Loucy (cell line): Measurements from ENCODE around the gene LGR5.

Experiments
- H2AFZ ChIP-seq: fragments of 200-600 bp; sonication (generic); 2 replicates; pipeline ENCODE4 v1.6.0; 2016; ENCODE audit warnings: antibody characterized with exemption, mild to moderate bottlenecking, low read length, moderate library complexity
- H3F3A ChIP-seq: fragments of 200-600 bp; 2 replicates; pipeline ENCODE4 v1.6.0; 2016; ENCODE audit warnings: antibody characterized with exemption, low read depth, mild to moderate bottlenecking
- H3K27me3 ChIP-seq: fragments of 200-600 bp; sonication (generic); 2 replicates; pipeline ENCODE4 v1.6.1; 2014; ENCODE audit warnings: low read length, mild to moderate bottlenecking; ENCODE audit not compliant: insufficient read depth, poor library complexity, severe bottlenecking
- H3K36me3 ChIP-seq: fragments of 200-600 bp; sonication (generic); 2 replicates; pipeline ENCODE4 v1.6.1; 2016; ENCODE audit warnings: low read length; ENCODE audit not compliant: insufficient read depth
- H3K4me1 ChIP-seq: fragments of 200-600 bp; sonication (generic); 2 replicates; pipeline ENCODE4 v1.5.1; 2014; ENCODE audit warnings: low read length, mild to moderate bottlenecking; ENCODE audit not compliant: insufficient read depth, poor library complexity, severe bottlenecking
- H3K4me2 ChIP-seq: fragments of 200-600 bp; sonication (generic); 2 replicates; pipeline ENCODE4 v1.6.0; 2014; ENCODE audit warnings: antibody characterized with exemption, low read length, low read depth, mild to moderate bottlenecking; ENCODE audit not compliant: poor library complexity, severe bottlenecking
- H3K4me3 ChIP-seq: fragments of 200-600 bp; sonication (generic); 2 replicates; pipeline ENCODE4 v1.5.1; 2014; ENCODE audit warnings: low read length, mild to moderate bottlenecking, mixed read lengths; ENCODE audit not compliant: poor library complexity, severe bottlenecking
- H3K79me2 ChIP-seq: fragments of 200-600 bp; sonication (generic); 2 replicates; pipeline ENCODE4 v1.6.1; 2014; ENCODE audit warnings: low read length; ENCODE audit not compliant: insufficient read depth
- H3K9ac ChIP-seq: fragments of 200-600 bp; sonication (generic); 2 replicates; pipeline ENCODE4 v1.6.0; 2014; ENCODE audit warnings: mild to moderate bottlenecking, low read depth, low read length, moderate library complexity; ENCODE audit not compliant: poor library complexity, severe bottlenecking
- H3K9me2 ChIP-seq: fragments of 200-600 bp; sonication (generic); replicated peaks from 2 replicates; pipeline ENCODE4 v1.6.1; 2016; ENCODE audit warnings: low read depth, low read length, mixed read lengths
- H3K9me3 ChIP-seq: fragments of 200-600 bp; sonication (generic); 2 replicates; pipeline ENCODE4 v1.6.1; 2014; ENCODE audit warnings: mild to moderate bottlenecking, antibody characterized with exemption, low read length, low read depth; ENCODE audit not compliant: insufficient read depth
- H4K20me1 ChIP-seq: fragments of 200-600 bp; sonication (generic); 2 replicates; pipeline ENCODE4 v1.6.0; 2014; ENCODE audit warnings: antibody characterized with exemption, low read length, mild to moderate bottlenecking; ENCODE audit not compliant: insufficient read depth, poor library complexity, severe bottlenecking
- CTCF ChIP-seq: fragments of 200-600 bp; sonication (generic); conservative IDR thresholded peaks from 2 replicates; pipeline ENCODE4 v1.5.1; 2014; ENCODE audit warnings: mild to moderate bottlenecking, antibody characterized with exemption, low read length
- EZH2phosphoT487 ChIP-seq: fragments of 200-600 bp; IDR thresholded peaks from 2 replicates; pipeline ENCODE4 v1.6.1; 2018; ENCODE audit warnings: antibody characterized with exemption, mild to moderate bottlenecking, moderate library complexity, borderline replicate concordance

LGR5 gene

GRCh38 chr12:71417181-71417580, 22.4 kb upstream of the LGR5 start:
- no peaks in the 10 kb centered on the region for H3F3A ChIP-seq
- H3K27me3 ChIP-seq: no peaks in the 10 kb centered on the region
- H4K20me1 ChIP-seq: no peaks in the 10 kb centered on the region
- peaks cover 11% of the 10 kb centered on the region; the same call in 1 of the 2 replicates for H3K9me3 ChIP-seq
- H2AFZ ChIP-seq: no peak overlapping the region
- TF ChIP-seq CTCF: no peak
- no peaks in the 10 kb centered on the region for H3K4me1 ChIP-seq
- H3K9ac ChIP-seq: no peak overlapping the region
- no peaks in the 10 kb centered on the region for H3K9me2 ChIP-seq
- no peaks in the 10 kb centered on the region for H3K79me2 ChIP-seq
- no peak overlapping the region for H3K4me3 ChIP-seq
- no peaks in the 10 kb centered on the region for H3K36me3 ChIP-seq
- no peak overlapping the region for H3K4me2 ChIP-seq

GRCh38 chr12:71420775-71421406, 18.7 kb upstream of the LGR5 start:
- H2AFZ ChIP-seq: no peak overlapping the region
- H3K4me2 ChIP-seq: no peak overlapping the region
- H3K4me1 ChIP-seq: no peaks in the 10 kb centered on the region
- H3K9me3 ChIP-seq: peaks cover 11% of the 10 kb centered on the region; the same call in 1 of the 2 replicates
- no peaks in the 10 kb centered on the region for H3K79me2 ChIP-seq
- H3F3A ChIP-seq: no peaks in the 10 kb centered on the region
- TF ChIP-seq EZH2phosphoT487: no peak
- TF ChIP-seq CTCF: no peak
- no peaks in the 10 kb centered on the region for H3K27me3 ChIP-seq
- H3K4me3 ChIP-seq: no peak overlapping the region
- H3K36me3 ChIP-seq: no peaks in the 10 kb centered on the region
- H3K9me2 ChIP-seq: no peaks in the 10 kb centered on the region
- H3K9ac ChIP-seq: no peak overlapping the region
- no peaks in the 10 kb centered on the region for H4K20me1 ChIP-seq

GRCh38 chr12:71425568-71426299, 13.9 kb upstream of the LGR5 start:
- Histone ChIP-seq H2AFZ (no peak overlapping the region), H3K9me3 (peaks cover 3% of the 10 kb centered on the region; the same call in 1 of the 2 replicates), H3K9me2 (no peaks in the 10 kb centered on the region), H3K4me1 (no peaks in the 10 kb centered on the region), H3K36me3 (no peaks in the 10 kb centered on the region), H3K79me2 (no peaks in the 10 kb centered on the region), H3K4me2 (no peak overlapping the region), H3K4me3 (no peak overlapping the region), H3K9ac (no peak overlapping the region), H4K20me1 (no peaks in the 10 kb centered on the region), H3F3A (no peaks in the 10 kb centered on the region), H3K27me3 (no peaks in the 10 kb centered on the region)
- no peak for TF ChIP-seq CTCF
- TF ChIP-seq EZH2phosphoT487: no peak
